Measurements from ENCODE around the gene CRB1.

- TF ChIP-seq CTCF (IDR thresholded peaks at IDR 0.05; ENCODE audit: poor library complexity, severe bottlenecking), result no peak
- no peak for TF ChIP-seq EP300 (conservative IDR thresholded peaks at IDR 0.05; ENCODE audit: poor library complexity, severe bottlenecking)
- TF ChIP-seq EZH2 (IDR thresholded peaks at IDR 0.05; ENCODE audit: borderline replicate concordance, insufficient read depth, low read length, poor library complexity, severe bottlenecking), result no peak
- no peak for TF ChIP-seq MXI1 (conservative IDR thresholded peaks at IDR 0.05; ENCODE audit: poor library complexity, severe bottlenecking)
- TF ChIP-seq POLR2AphosphoS5 (IDR thresholded peaks at IDR 0.05), result no peak
- no peak for TF ChIP-seq REST (IDR thresholded peaks at IDR 0.05; ENCODE audit: borderline replicate concordance)
- TF ChIP-seq TAF1 (IDR thresholded peaks at IDR 0.05; ENCODE audit: low read depth), result no peak
- no peak for TF ChIP-seq RAD21 (conservative IDR thresholded peaks at IDR 0.05)
- TF ChIP-seq SMC3 (conservative IDR thresholded peaks at IDR 0.05; ENCODE audit: poor library complexity), result no peak
Observed at GRCh38 chr1:197247465-197247864, 20.6 kb upstream of the CRB1 start.

Data from neural cell (in vitro differentiated cells).